ENCODE measurements around the gene NTRK1.

The NTRK1 gene

GRCh38 chr1:156838972-156839371 is 21.7 kb upstream of the NTRK1 start:
- DNase-seq (ENCODE audit: low read depth in 2 of 3, low spot score in 2 of 3), result no peak

GRCh38 chr1:156839426-156840109 is 21.1 kb upstream of the NTRK1 start:
- no peak for DNase-seq (ENCODE audit: low read depth in 2 of 3, low spot score in 2 of 3)

GRCh38 chr1:156840186-156840897 is 20.3 kb upstream of the NTRK1 start:
- no peak for DNase-seq (ENCODE audit: low read depth in 2 of 3, low spot score in 2 of 3)

DNA sequence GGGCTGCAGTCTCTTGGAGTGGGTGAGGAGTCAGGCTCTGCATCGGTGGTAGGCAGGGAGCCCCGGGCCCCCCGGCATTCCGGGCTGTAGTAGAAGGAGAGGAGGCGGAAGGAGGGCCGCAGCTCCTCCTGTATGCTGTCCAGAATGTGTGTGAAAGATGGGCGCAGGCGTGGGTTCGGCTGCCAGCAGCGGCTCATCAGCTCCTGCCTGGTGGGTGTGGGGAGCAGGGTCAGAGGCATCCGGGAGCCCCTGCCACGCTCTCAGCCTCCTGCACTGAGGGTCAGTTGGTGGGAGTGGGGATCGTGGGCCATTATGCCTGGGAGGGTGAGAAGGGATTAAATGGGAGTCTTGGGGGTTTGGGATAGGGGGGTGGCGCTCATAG is 19.8 kb upstream of the NTRK1 start:
- no peak for DNase-seq (ENCODE audit: low read depth in 2 of 3, low spot score in 2 of 3)

DNA sequence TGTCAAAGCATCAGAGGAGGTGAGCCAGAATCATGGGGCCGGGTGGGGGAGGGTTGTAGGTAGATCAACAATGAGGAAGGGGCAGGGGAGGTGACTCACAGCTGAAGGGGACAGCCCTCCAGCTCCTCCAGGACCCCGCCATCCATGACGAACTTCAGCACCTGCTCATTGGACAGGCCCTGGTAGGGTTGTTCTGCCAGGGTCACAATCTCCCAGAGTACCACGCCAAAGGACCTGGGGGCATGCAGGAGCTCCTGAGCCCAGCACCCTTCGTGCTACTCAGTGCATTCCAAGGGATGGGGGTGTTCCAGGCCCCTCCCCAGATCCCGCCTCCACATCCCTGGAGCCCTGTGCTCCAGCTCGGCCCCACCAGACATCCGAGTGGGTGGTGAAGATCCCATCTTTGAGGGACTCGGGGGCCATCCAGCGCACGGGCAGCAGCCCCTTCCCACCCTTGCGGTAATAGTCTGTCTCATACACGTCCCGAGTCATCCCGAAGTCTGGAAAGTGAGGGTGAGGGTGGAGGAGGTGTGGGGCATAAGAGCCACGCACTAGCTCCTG is 19.3 kb upstream of the NTRK1 start:
- DNase-seq (ENCODE audit: low read depth in 2 of 3, low spot score in 2 of 3), result no peak

DNA sequence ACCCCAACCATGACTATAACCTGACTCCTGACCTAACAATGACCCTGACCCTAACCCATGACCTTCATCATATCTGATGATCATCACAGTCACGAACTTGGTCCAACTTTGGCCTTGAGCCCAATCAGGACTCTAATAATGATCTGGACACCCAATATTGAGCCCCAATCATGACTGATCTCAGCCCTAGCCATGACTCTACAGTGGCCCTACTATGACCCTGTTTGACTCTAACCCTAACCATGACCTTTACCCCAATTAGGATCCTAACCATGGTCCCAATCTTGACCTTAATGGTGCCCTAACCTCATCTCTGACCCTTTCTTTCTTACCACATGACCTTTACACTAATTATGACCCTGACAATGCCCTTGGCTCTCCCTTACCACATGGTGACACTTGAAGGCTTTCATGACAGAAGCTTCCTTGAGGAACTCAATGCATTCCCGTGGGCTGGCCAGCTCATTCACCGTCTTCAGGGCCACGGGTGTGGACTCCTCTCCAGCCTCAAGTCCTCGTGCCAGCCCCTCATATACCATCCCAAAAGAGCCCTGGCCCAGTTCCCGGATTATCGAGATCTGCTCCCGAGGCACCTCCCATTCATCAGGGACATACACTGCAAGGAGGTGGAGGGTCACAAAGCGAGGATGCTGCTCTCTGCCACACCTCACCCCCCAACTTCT is 17.9 kb upstream of the NTRK1 start:
- no peak for DNase-seq (ENCODE audit: low read depth in 2 of 3, low spot score in 2 of 3)

- no peak for DNase-seq (ENCODE audit: low read depth in 2 of 3, low spot score in 2 of 3)
These were observed 16.6 kb upstream of the NTRK1 start for GRCh38 chr1:156844102-156844501.

DNA sequence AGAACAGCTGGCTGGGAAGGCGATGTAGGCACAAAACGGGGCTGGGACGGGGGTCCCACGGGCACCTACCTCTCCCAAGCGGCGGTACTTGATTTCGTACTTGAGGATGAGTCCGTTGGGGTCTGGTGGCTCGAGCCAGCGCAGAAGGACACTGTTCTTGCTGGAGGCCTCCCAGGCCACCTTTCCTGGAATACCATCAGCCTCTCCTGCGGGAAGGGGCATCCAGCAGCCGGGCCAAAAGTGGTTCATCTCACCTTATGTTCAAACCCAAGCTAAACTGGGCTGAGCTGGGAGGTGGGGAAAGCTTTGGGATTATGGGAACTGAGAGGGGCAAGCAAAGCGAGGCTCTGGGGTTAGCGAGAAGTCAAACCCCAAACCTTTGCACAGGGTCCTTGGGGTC is 16.0 kb upstream of the NTRK1 start:
- DNase-seq (ENCODE audit: low read depth in 2 of 3, low spot score in 2 of 3), result no peak

DNA sequence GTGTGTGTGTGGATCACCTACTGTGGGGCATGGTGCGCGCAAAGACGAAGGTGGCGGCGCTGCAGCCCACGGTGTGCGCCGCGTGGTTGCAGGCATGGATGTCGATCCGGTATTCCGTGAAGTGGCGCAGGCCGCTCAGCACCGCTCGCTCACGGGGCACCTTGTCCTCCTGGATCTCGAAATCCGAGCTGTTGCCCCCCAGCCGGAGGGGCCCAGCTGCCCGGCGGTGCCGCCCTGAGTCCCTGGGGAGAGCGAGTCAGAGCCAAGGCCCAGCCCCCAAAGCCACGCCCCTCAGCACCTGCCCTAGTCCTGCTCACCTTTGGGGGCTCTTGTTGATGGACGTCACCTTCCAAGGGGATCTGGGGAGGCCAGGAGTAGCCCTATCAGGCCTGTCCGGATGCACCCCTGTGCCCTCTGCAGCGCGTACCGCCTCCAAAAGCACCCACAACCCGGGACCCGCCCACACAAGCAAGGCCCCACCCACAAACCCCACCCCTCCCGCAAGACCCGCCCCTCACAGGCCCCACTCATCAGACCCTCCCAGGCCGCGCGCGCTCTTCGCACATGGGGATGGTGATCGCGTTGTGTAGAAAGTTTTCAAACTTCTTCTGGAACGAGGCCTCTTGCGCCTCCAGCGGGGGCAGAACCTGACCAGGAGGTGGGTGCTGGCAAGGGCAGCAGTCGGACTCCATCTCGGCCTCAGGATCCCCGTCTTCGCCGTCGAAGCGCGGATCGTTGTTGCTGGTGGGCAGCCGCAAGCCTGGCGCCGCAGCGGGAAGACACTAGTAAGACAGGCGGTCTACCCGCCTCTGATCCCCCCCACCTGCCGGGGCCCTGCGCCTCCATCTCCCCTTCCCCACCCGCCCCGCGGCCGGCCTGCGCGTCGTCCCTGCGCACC is 15.4 kb upstream of the NTRK1 start:
- DNase-seq (ENCODE audit: low read depth in 2 of 3, low spot score in 2 of 3), result no peak

DNA sequence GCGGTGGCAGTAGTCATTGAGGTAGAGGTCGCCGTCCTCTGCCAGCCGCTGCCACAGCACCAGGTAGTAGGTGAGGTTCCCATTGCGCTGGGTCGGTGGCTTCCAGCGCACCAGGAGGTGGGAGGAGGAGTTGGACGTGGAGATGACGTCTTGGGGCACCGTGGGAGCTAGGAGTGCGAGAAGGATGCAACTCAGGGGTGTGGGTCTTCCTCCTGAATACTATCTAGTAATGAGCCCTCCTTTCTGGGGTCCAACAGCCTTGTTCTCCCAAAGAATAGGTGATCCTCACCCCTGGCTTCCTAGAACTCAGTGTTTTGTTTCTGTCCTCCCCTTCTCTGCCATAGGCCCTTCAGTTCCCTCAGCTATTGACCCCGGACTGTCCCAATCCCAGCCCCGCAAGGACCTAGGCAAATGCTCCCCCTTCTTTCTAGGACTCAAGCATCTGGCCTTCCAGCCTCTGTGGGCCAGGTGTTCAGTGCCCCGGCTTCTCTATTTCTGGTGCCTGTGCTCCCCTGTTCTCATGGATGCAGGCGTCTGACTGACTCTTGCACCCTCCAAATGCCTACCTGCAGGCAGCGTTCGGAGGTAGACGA is 14.6 kb upstream of the NTRK1 start:
- no peak for DNase-seq (ENCODE audit: low read depth in 2 of 3, low spot score in 2 of 3)

GRCh38 chr1:156846643-156847042 is 14.0 kb upstream of the NTRK1 start:
- DNase-seq (ENCODE audit: low read depth in 2 of 3, low spot score in 2 of 3), result no peak

- DNase-seq (ENCODE audit: low read depth in 2 of 3, low spot score in 2 of 3), result no peak
These were observed 12.8 kb upstream of the NTRK1 start for GRCh38 chr1:156847591-156848460.

DNA sequence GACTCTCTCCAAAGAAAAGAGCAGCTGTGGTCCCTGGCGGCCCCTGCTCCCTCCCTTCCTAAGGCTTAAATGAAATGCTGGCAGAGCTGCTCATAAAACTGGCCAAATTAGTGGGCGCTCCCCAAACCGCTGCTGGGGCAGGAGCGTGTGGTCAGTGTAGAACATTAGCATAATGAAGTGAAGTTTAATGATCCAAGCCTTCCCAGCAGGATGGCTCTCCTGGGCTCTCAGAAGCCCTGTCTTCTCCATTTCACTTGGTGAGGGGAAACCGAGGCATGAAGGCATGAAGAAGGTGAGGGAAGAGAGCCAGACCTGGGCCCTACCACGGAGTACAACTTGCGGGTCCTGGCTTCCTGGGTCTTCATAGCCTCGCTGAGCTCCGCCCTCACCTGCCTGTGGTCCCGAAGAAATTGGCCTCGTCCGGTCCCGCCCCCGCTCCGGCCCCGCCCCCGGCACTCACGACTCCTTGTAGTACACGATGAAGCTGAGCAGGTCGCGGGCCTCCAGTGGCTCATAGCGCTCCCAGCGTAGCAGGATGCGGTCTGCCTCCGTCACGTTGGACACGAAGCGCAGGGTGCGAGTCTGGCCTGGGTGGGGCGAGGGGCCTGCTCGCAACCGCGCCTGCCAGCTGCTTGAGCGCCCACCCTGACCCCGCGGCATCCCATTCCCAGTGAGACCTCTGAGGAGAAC is 12.1 kb upstream of the NTRK1 start:
- peak in 2 of 3 experiments; percentile 49 to 55 for DNase-seq (ENCODE audit: low read depth in 2 of 3, low spot score in 2 of 3)

GRCh38 chr1:156849151-156849496 is 11.5 kb upstream of the NTRK1 start:
- DNase-seq (ENCODE audit: low read depth in 2 of 3, low spot score in 2 of 3), result no peak

DNA sequence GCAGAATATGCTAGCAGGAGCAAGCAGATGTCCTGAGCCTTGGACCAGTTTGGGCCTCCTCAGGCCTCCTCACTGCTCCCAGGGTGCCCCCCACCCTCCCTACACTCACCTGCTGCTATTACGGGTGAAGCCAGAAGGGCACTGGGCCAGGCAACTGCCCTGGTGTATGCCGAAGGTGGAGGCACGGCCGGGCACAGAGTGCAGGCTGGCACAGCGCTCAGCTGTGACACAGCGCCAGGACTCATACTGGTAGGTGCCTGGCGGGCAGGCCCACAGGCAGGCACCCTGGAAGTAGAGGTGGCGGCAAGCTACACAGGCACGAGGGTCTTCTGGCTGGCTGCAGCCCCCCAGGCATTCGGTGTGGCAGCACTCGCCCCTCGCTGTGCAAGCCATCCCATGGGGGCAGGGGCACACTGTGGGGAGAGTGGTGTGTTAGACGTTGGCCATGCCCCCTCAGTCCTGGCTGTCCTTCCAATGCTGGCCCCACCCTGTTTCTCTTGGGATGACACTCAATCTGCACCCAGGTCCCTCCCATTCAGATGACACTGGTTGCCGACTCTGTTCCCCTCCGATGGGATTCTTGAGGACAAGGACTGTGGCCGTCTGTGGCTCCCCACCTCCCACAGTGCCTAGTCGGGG is 8.8 kb upstream of the NTRK1 start:
- DNase-seq (ENCODE audit: low read depth in 2 of 3, low spot score in 2 of 3), result no peak

DNA sequence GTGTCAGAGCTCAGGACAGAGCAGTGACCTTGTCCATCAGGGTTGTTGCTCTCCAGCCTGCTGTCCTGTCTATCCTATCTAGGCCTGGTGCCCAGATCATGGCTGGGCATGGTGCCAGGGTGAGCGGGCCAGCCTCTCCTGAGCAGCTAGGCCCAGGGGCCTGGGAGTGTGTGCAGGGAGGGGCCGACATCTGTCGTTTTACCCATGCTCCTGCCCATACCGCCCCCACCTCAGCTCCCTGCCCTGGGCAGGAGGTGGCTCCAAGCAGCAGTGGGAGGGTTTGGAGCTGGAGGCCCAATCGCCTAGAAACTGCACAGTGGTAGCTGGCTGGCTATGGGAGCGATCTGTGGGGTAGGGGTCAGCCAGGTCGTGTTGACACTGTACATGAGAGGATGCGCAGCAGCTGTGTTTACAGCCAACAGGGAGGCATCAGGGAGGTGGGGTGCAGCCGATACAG is 8.2 kb upstream of the NTRK1 start:
- no peak for DNase-seq (ENCODE audit: low read depth in 2 of 3, low spot score in 2 of 3)

DNA sequence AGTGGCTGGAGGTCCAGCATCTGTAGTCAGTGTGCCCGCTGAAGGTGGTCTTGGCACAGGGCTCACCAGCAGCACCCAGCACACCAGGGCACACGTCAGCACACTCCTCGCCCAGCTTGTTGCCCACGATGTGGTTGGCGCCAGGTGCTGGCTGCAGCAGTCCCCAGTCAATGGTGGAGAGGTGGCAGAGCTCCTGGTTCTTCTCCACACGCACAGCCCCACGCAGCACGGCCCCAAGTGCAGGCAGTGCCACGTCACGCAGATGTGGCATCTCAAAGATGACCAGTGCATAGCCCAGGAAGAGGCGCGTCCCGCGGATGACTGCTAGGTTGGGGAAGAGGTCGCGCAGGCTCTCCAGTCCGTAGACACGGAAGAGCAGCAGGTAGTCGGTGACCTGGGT is 6.9 kb upstream of the NTRK1 start:
- no peak for DNase-seq (ENCODE audit: low read depth in 2 of 3, low spot score in 2 of 3)

- no peak for DNase-seq (ENCODE audit: low read depth in 2 of 3, low spot score in 2 of 3)
These were observed 6.0 kb upstream of the NTRK1 start for GRCh38 chr1:156854634-156855033.
